GM12878 (cell line): ENCODE measurements around the gene TAF10. TPM values are rescaled to one million over a fixed set of nuclear protein-coding genes. Genes with fewer than 3 reads are reported as not detected.
A peak's percentile ranks its signal among the peaks of the same experiment; 100 is the strongest.

ENCODE experiments used
- ASH2L ChIP-seq: fragments of 300-600, 200-600 bp; sonication (generic); IDR thresholded peaks from 2 replicates; pipeline ENCODE4 v1.6.1; 2017; ENCODE audit warnings: low read depth, mild to moderate bottlenecking, borderline replicate concordance
- BCL11A ChIP-seq: IDR thresholded peaks from 2 replicates; pipeline ENCODE4 v1.6.1; 2011; ENCODE audit warnings: low read depth, low read length
- BHLHE40 ChIP-seq, 2 experiments: fragments of 450-650 bp in 1 of 2; IDR thresholded peaks; 2 replicates each; pipeline ENCODE4 v1.6.1; 2011 to 2017; ENCODE audit warnings: low read depth in 2 of 2, borderline replicate concordance in 1 of 2, improper control_type of control experiment in 1 of 2, low read length in 1 of 2, mild to moderate bottlenecking in 1 of 2
- CBFB ChIP-seq: IDR thresholded peaks from 2 replicates; pipeline ENCODE4 v1.6.1; 2016; ENCODE audit warnings: antibody characterized with exemption, low read depth
- CREB1 ChIP-seq: IDR thresholded peaks from 2 replicates; pipeline ENCODE4 v1.6.1; 2012; ENCODE audit warnings: low read depth, mild to moderate bottlenecking, inconsistent platforms
- E4F1 ChIP-seq: fragments of 450-650 bp; IDR thresholded peaks from 2 replicates; pipeline ENCODE4 v1.6.1; 2018; ENCODE audit warnings: borderline replicate concordance, mild to moderate bottlenecking; ENCODE audit not compliant: partially characterized antibody
- IKZF1 ChIP-seq: fragments of 450-650 bp; conservative IDR thresholded peaks from 2 replicates; pipeline ENCODE4 v1.6.1; 2017; ENCODE audit warnings: antibody characterized with exemption, mild to moderate bottlenecking
- NKRF ChIP-seq: fragments of 450-650 bp; conservative IDR thresholded peaks from 2 replicates; pipeline ENCODE4 v1.6.1; 2017; ENCODE audit warnings: mild to moderate bottlenecking, moderate library complexity
- PBX3 ChIP-seq: IDR thresholded peaks from 2 replicates; pipeline ENCODE4 v1.6.1; 2011; ENCODE audit warnings: mild to moderate bottlenecking, low read depth, low read length, moderate library complexity; ENCODE audit not compliant: insufficient replicate concordance
- POLR2A ChIP-seq: IDR thresholded peaks from 2 replicates; pipeline ENCODE4 v1.6.1; 2011; ENCODE audit warnings: low read depth, mild to moderate bottlenecking, low read length
- RAD21 ChIP-seq: IDR thresholded peaks from 2 replicates; pipeline ENCODE4 v1.6.1; 2011; ENCODE audit warnings: mild to moderate bottlenecking, low read depth, low read length, moderate library complexity; ENCODE audit not compliant: insufficient read depth
- RAD51 ChIP-seq: fragments of 450-650 bp; IDR thresholded peaks from 2 replicates; pipeline ENCODE4 v1.6.1; 2016; ENCODE audit warnings: moderate library complexity, mild to moderate bottlenecking, inconsistent platforms
- RB1 ChIP-seq: fragments of 450-650 bp; formaldehyde crosslinking; IDR thresholded peaks from 2 replicates; pipeline ENCODE4 v1.6.1; 2017; ENCODE audit warnings: mild to moderate bottlenecking, borderline replicate concordance
- RELA ChIP-seq: fragments of 450-650 bp; IDR thresholded peaks from 2 replicates; pipeline ENCODE4 v1.8.0; 2014; ENCODE audit warnings: borderline replicate concordance; ENCODE audit not compliant: partially characterized antibody
- SP1 ChIP-seq: IDR thresholded peaks from one replicate; pipeline ENCODE4 v1.6.1; 2011; ENCODE audit warnings: low read depth, low read length
- STAT1 ChIP-seq: fragments of 450-650 bp; conservative IDR thresholded peaks from 2 replicates; pipeline ENCODE4 v1.6.1; 2014; ENCODE audit warnings: antibody characterized with exemption, mild to moderate bottlenecking
- STAT3 ChIP-seq: IDR thresholded peaks from 2 replicates; pipeline ENCODE4 v1.6.1; 2011; ENCODE audit warnings: low read depth, low read length, improper control_type of control experiment
- TCF12 ChIP-seq: IDR thresholded peaks from 2 replicates; pipeline ENCODE4 v1.6.1; 2011; ENCODE audit warnings: low read depth, mild to moderate bottlenecking, low read length
- ZBTB40 ChIP-seq: fragments of 450-650 bp; IDR thresholded peaks from 2 replicates; pipeline ENCODE4 v1.6.1; 2016; ENCODE audit warnings: mild to moderate bottlenecking, moderate library complexity, borderline replicate concordance
- ZNF24 ChIP-seq: fragments of 450-650 bp; IDR thresholded peaks from 2 replicates; pipeline ENCODE4 v1.6.1; 2017; ENCODE audit warnings: antibody characterized with exemption, mild to moderate bottlenecking
- ZNF274 ChIP-seq: IDR thresholded peaks from one replicate; pipeline ENCODE4 v1.8.0; 2011; ENCODE audit not compliant: insufficient read length, insufficient read depth
- polyA plus RNA-seq, 11 experiments: library from polyadenylated mRNA; depleted of rRNA in 4 of 11; unstranded in 6 of 11; stranded (reverse) in 5 of 11; fragments of >200 nt; fragmentation: Nextera tagmentation in 4 of 11; fragmentation: Illumina TruSeq in 1 of 11; extraction: Ambion mirVana in 4 of 11; extraction: Trizol in 1 of 11; gene quantifications; 1 replicate in 1 of 11; 2 replicates in 10 of 11; pipeline versions ENCODE4 v1.2.1 to v1.2.3, GENCODE V29; 2011 to 2016; ENCODE audit warnings: inconsistent platforms in 2 of 11, missing spikeins in 2 of 11, low read depth in 1 of 11
- total RNA-seq, 4 experiments: library from RNA; depleted of rRNA in 3 of 4; stranded (reverse); fragments of >200 nt in 3 of 4; fragmentation: Illumina TruSeq in 1 of 4; extraction: Trizol in 1 of 4; gene quantifications; 2 replicates each; pipeline versions ENCODE4 v1.2.1 to v1.2.3, GENCODE V29; 2013 to 2021

TAF10 gene
- total and polyA plus RNA-seq, 10 of the 15 experiments (the other 5 are each of a cell fraction or from before 2014, with no cell fraction given): 26.7 to 251 (median 149) TPM

- TF ChIP-seq NKRF: peak; percentile 96
- TF ChIP-seq CBFB: peak; percentile 68
- TF ChIP-seq BHLHE40 (IDR thresholded peaks at IDR 0.05; ENCODE audit: borderline replicate concordance in 1 of 2, low read depth in 2 of 2, low read length in 1 of 2): peak; percentile 54 to 87; a peak in 3 of 4 replicates
- TF ChIP-seq RB1: peak; percentile 55; the same call in 1 of the 2 replicates
- no peak for TF ChIP-seq ZNF274
- peak; percentile 74 for TF ChIP-seq RELA
- TF ChIP-seq RAD21: 0 out of 2 replicates have a peak, but pooled peaks have one; percentile 21
- peak; percentile 94 for TF ChIP-seq POLR2A
- peak; percentile 46 for TF ChIP-seq E4F1
- TF ChIP-seq IKZF1: peak; percentile 94
- TF ChIP-seq SP1: peak; percentile 75
- TF ChIP-seq BCL11A: 0 out of 2 replicates have a peak, but pooled peaks have one; percentile 28
- TF ChIP-seq TCF12: peak; percentile 54
- TF ChIP-seq ZNF24: peak; percentile 85
- TF ChIP-seq STAT1: peak; percentile 2; the same call in 1 of the 2 replicates
- peak; percentile 29 for TF ChIP-seq PBX3
- TF ChIP-seq STAT3: no peak
- no peak for TF ChIP-seq RAD51
- TF ChIP-seq CREB1: peak; percentile 68
- TF ChIP-seq ZBTB40: peak; percentile 61; the same call in 1 of the 2 replicates
- peak; percentile 42; the same call in 1 of the 2 replicates for TF ChIP-seq ASH2L
These were observed 8.5 kb downstream of the TAF10 start, which contains the start of the genes ILK and RRP8 (continued) for GRCh38 chr11:6603287-6604080.
